HepG2 (cell line): ENCODE measurements around the gene GRID1. TPM values are rescaled to one million over a fixed set of nuclear protein-coding genes. Genes with fewer than 3 reads are reported as not detected.

Source experiments
- ATAC-seq: fragments of 200-7000 bp; cut with Tn5 transposase; 3 replicates; pipeline ENCODE4 v1.9.1; 2020; ENCODE audit warnings: mild to moderate bottlenecking, moderate library complexity
- BruUV-seq: library from RNA; stranded (reverse); fragments of 400-500 nt; replicated peaks from 2 replicates; lab custom pipeline; 2021; lab: Mats Ljungman, UMichigan
- CTCF ChIA-PET: fragments of 300-600 bp; formaldehyde crosslinking; extraction: SDS; loops from one replicate; lab custom pipeline; 2021; ENCODE audit warnings: low total read pairs, inconsistent platforms, low intra/inter-chr PET ratio; lab: Yijun Ruan, JAX
- POLR2A ChIA-PET: fragments of 350-600 bp; sonication (Branson Sonifier 250); formaldehyde crosslinking; loops from one replicate; lab custom pipeline; 2020; ENCODE audit warnings: antibody characterized with exemption, inconsistent platforms; lab: Yijun Ruan, JAX
- DNase-seq: peaks from one replicate; pipeline ENCODE4 v3.0.0-alpha.2; 2015; ENCODE audit warnings: low spot score
- FAIRE-seq: peaks from 3 replicates; lab custom pipeline; 2011; peaks lifted over from hg19 to GRCh38; lab: Jason Lieb, UNC
- H2AFZ ChIP-seq: one replicate; pipeline ENCODE4 v1.6.1; 2011; ENCODE audit warnings: low read length, inconsistent platforms
- H3K27ac ChIP-seq: fragments of 300-600 bp; 3 replicates; pipeline ENCODE4 v1.8.0; 2011; ENCODE audit warnings: mixed run types, mild to moderate bottlenecking, mixed read lengths, low read length, inconsistent platforms; ENCODE audit not compliant: insufficient read depth; ENCODE audit errors: extremely low read length
- H3K27me3 ChIP-seq, 2 experiments: fragments of 200-600 bp in 1 of 2; 2 replicates in 1 of 2; 3 replicates in 1 of 2; pipeline versions ENCODE4 v1.6.0 to v1.8.0; 2011; ENCODE audit warnings: low read length in 2 of 2, mild to moderate bottlenecking in 2 of 2, moderate library complexity in 2 of 2, inconsistent platforms in 1 of 2; ENCODE audit not compliant: insufficient read depth in 2 of 2, control insufficient read depth in 1 of 2
- H3K36me3 ChIP-seq, 2 experiments: fragments of 200-600 bp in 1 of 2; replicated peaks in 1 of 2; 2 replicates in 1 of 2; 3 replicates in 1 of 2; pipeline versions ENCODE4 v1.5.1 to v1.8.0; 2011; ENCODE audit warnings: low read length in 2 of 2, inconsistent platforms in 1 of 2; ENCODE audit not compliant: insufficient read depth in 2 of 2, control insufficient read depth in 1 of 2
- H3K4me1 ChIP-seq: 2 replicates; pipeline ENCODE4 v1.5.1; 2012; ENCODE audit warnings: low read length, inconsistent platforms; ENCODE audit not compliant: insufficient read depth
- H3K4me2 ChIP-seq: 2 replicates; pipeline ENCODE4 v1.6.0; 2011; ENCODE audit warnings: low read depth, low read length, inconsistent platforms
- H3K4me3 ChIP-seq, 3 experiments: fragments of 200-600 bp in 1 of 3; sonication (generic), shearing (Covaris generic) in 1 of 3; replicated peaks in 1 of 3; 2 replicates each; pipeline ENCODE4 v1.5.1; 2011 to 2016; ENCODE audit warnings: low read length in 3 of 3, inconsistent platforms in 2 of 3, low read depth in 2 of 3, mild to moderate bottlenecking in 2 of 3, control low read depth in 1 of 3, mixed read lengths in 1 of 3; ENCODE audit not compliant: insufficient read depth in 1 of 3
- H3K79me2 ChIP-seq: one replicate; pipeline ENCODE4 v1.6.1; 2011; ENCODE audit warnings: low read length, inconsistent platforms; ENCODE audit not compliant: insufficient read depth
- H3K9ac ChIP-seq: 2 replicates; pipeline ENCODE4 v1.6.0; 2011; ENCODE audit warnings: mild to moderate bottlenecking, low read depth, low read length, inconsistent platforms; ENCODE audit not compliant: insufficient read depth
- H3K9me3 ChIP-seq: 2 replicates; pipeline ENCODE4 v1.5.1; 2012; ENCODE audit warnings: mild to moderate bottlenecking, low read length
- H4K20me1 ChIP-seq: 2 replicates; pipeline ENCODE4 v1.6.0; 2011; ENCODE audit warnings: inconsistent platforms, mild to moderate bottlenecking, low read length, moderate library complexity; ENCODE audit not compliant: insufficient read depth
- ELK4 ChIP-seq: sonication (generic); formaldehyde crosslinking; IDR thresholded peaks from 2 replicates; pipeline ENCODE4 v1.9.0; 2021; ENCODE audit warnings: missing genetic modification reagents, borderline replicate concordance
- MAFF ChIP-seq: IDR thresholded peaks from 2 replicates; pipeline ENCODE4 v1.6.1; 2011; ENCODE audit warnings: low read depth, low read length, improper control_type of control experiment
- ZNF589 ChIP-seq: sonication (generic); formaldehyde crosslinking; conservative IDR thresholded peaks from 2 replicates; pipeline ENCODE4 v1.8.0; 2022; ENCODE audit warnings: mild to moderate bottlenecking, moderate library complexity, missing genetic modification reagents
- WGBS: methylation state at CpG from one replicate; pipeline ENCODE4 v1.1.6; 2017; ENCODE audit warnings: low lambda C conversion rate; 5-methylcytosine and 5-hydroxymethylcytosine counted together
- in situ Hi-C: cut with HindIII; loops from 2 replicates; pipeline ENCODE4 v1.10.0; 2017; ENCODE audit warnings: low pct_unique_long_range_greater_than_20kb; ENCODE audit not compliant: extremely low pct_ligation_motif_present
- intact Hi-C: fragments of 100-400 bp; cut with micrococcal nuclease; formaldehyde crosslinking; loops from one replicate; pipeline ENCODE4 v1.10.0; 2022; ENCODE audit not compliant: unreplicated experiment
- polyA plus RNA-seq, 8 experiments: library from polyadenylated mRNA; depleted of rRNA in 3 of 8; stranded (reverse) in 7 of 8; unstranded in 1 of 8; fragments of >200 nt; fragmentation: Illumina TruSeq in 4 of 8; extraction: Trizol in 4 of 8; gene quantifications; 2 replicates each; pipeline versions ENCODE4 v1.2.1 to v1.2.3, GENCODE V29; 2011 to 2016; ENCODE audit warnings: low read depth in 4 of 8, missing spikeins in 1 of 8, mixed read lengths in 1 of 8; ENCODE audit not compliant: insufficient read depth in 1 of 8
- total RNA-seq, 5 experiments: library from RNA; depleted of rRNA; stranded (reverse); fragments of >200 nt; fragmentation: Illumina TruSeq; extraction: Trizol; gene quantifications; 2 replicates each; pipeline ENCODE4 v1.2.3, GENCODE V29; 2016; ENCODE audit warnings: low read depth in 1 of 5

Gene GRID1
- total and polyA plus RNA-seq, 2 of the 13 experiments (the other 11 are each of a cell fraction or from before 2014, with no cell fraction given) = 0.05 TPM; not detected in 1

GRCh38 chr10:86415583-86415982 lies 49.0 kb upstream of the GRID1 start:
- no peak for TF ChIP-seq MAFF
- Histone ChIP-seq H3K4me1 (peaks cover 40% of the 10 kb centered on the region), H2AFZ (no peak overlapping the region), H3K27me3 (no peaks in the 10 kb centered on the region), H3K36me3 (no peaks in the 10 kb centered on the region), H3K27ac (no peak overlapping the region), H3K4me3 (no peak overlapping the region), H3K9me3 (no peaks in the 10 kb centered on the region), H3K79me2 (no peaks in the 10 kb centered on the region), H4K20me1 (no peaks in the 10 kb centered on the region), H3K4me2 (no peak overlapping the region), H3K9ac (no peak overlapping the region)
- DNase-seq = no peak
- CTCF ChIA-PET = no interaction called here
- POLR2A ChIA-PET = no interaction called here
- WGBS = 76% methylated on average over 3 of the region's 5 CpGs
- in situ Hi-C loops = no loop called here
- BruUV-seq = no TSS peak
- no peak for ATAC-seq
- FAIRE-seq = no peak
- intact Hi-C loops = loop anchor here (5.0 kb wide), 1 partner anchor 522 kb away; no protein-coding TSS in a partner anchor

GRCh38 chr10:86415116-86415515 lies 48.5 kb upstream of the GRID1 start:
- no peaks in the 10 kb centered on the region for H3K9me3 ChIP-seq
- 93% methylated on average over 3 of the region's 3 CpGs for WGBS
- DNase-seq (no peak), FAIRE-seq (no peak), ATAC-seq (no peak)
- no peaks in the 10 kb centered on the region for H4K20me1 ChIP-seq
- no peak for TF ChIP-seq ELK4
- TF ChIP-seq ZNF589 (CRISPR knock-in tag) = no peak
- H3K27me3 ChIP-seq = no peaks in the 10 kb centered on the region
- ChIA-PET CTCF (no interaction called here), POLR2A (no interaction called here)
- H3K9ac ChIP-seq = no peak overlapping the region
- in situ Hi-C loops = no loop called here
- H3K27ac ChIP-seq = no peak overlapping the region
- H2AFZ ChIP-seq = no peak overlapping the region
- H3K4me2 ChIP-seq = no peak overlapping the region
- no peaks in the 10 kb centered on the region for H3K79me2 ChIP-seq
- intact Hi-C loops = loop anchor here (5.0 kb wide), 1 partner anchor 522 kb away; no protein-coding TSS in a partner anchor
- H3K36me3 ChIP-seq = no peaks in the 10 kb centered on the region
- H3K4me3 ChIP-seq = no peak overlapping the region
- no TSS peak for BruUV-seq
- peaks cover 45% of the 10 kb centered on the region for H3K4me1 ChIP-seq
